Globus pallidus (tissue), 1 donor: Measurements from ENCODE around the gene LY86.

Experiments used
- DNase-seq: peaks from one replicate; pipeline ENCODE4 v3.0.0-alpha.2; 2015; ENCODE audit warnings: low spot score

Gene LY86

DNA sequence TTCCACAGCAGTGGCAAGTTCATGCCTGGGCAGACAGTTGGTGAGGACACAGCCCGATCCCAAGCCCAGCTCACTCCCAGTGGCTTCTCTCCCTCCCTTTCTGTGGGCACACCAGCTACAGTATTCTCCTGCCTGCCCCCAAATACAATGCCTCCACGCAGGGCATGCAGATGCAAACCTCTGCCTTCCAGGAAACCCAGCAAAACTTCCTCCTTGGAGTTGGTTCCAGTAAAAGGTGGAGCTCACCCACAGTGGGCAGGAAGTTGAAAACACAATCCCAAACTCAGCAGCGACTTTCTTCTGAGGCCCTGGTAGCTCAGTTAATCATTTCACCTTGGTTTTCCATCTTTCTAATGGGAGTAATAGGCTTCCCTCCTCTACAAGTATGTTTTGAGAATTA is 93.7 kb downstream of the LY86 start:
- DNase-seq: no peak

DNA sequence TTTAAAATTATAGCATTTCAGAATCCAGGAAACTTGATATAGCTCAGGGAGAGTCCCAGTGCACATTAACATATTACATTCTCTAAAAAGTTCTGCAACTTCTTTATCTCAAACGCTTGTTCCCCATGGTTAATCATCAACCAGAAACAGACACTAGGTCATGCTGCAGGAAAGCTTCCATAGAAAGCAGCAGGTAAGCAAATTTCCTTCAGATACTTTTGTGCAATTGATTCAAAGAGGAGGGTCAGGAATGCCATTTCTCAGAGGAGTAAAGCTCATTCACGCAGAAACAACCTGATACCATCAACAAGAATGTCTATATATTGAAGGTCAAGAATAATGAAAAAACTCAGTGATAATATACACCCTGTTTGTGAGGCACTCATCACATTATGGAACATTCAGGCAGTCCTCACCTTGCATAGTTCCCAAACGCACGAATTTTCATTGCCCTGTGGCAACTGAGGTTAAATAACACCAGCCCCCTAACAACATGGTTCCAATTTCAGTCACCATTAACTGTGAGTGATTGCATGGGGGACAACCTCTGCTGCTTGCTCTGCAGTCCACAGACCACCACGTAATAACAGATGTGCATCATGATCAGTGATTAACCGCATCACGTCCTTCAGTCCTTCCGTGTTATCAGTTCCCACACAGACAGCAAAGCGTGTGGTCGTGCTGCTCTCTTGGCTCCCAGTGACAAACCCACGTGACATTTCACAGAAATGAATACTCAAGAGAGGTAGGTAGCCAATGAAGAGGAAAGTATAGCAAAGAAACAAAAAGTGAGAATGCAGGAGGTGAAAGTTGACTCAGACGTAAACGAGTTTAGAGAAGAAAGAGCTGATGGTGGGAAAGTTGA is 95.7 kb downstream of the LY86 start:
- DNase-seq: no peak

DNA sequence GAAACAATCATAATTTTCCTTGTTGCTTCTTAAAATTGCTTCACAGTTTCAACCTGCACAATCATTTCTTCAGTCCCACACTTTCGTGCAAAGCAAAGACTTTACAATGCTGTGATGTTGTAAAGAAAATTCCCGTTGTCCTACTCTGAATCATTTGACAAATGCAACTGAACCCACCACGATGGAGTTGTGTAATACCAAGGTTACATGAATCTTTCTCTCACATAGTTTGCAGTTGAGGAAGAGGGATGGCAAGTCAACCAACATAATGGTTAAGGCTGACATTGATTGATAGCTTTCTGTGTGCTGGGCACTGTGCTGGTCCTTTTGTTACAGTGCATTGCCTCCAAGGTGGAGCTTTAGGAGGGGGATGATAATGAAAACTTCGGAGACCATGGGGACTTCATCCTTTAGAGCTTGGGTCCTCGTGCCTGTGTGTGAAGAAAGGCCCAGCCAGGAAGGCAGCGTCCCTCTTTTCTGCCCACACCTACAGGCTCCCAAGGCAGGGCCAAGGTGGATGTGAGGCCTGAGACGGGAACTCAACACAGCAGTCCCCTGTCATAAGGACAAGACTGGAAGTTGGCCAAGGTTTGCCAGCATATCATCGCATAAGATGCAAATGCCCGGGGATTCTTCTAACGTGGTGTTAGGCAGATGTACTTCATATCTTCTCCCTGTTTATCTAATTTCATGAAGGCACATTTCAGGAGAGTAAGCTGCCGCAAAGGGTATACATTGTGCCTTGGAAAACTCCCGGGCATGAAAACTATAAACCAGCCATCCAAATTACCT is 96.9 kb downstream of the LY86 start:
- DNase-seq: no peak

DNA sequence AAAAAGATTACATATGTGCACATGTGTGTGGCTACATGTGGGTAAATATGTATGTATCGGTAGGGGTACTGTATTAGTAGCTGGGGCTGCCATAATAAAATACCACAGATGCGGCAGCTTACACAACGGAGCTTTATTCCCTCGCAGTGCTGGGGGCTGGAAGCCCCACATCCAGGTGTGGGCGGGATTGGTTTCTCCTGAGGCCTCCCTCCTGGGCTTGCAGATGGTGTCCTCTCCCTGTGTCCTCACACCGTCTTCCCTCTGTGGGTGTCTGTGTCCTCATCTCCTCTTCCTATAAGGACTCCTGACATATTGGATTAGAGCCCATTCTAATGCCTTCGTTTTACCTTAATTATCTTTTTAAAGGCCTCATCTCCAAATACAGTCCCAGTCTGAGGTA is 97.7 kb downstream of the LY86 start:
- DNase-seq: no peak

DNA sequence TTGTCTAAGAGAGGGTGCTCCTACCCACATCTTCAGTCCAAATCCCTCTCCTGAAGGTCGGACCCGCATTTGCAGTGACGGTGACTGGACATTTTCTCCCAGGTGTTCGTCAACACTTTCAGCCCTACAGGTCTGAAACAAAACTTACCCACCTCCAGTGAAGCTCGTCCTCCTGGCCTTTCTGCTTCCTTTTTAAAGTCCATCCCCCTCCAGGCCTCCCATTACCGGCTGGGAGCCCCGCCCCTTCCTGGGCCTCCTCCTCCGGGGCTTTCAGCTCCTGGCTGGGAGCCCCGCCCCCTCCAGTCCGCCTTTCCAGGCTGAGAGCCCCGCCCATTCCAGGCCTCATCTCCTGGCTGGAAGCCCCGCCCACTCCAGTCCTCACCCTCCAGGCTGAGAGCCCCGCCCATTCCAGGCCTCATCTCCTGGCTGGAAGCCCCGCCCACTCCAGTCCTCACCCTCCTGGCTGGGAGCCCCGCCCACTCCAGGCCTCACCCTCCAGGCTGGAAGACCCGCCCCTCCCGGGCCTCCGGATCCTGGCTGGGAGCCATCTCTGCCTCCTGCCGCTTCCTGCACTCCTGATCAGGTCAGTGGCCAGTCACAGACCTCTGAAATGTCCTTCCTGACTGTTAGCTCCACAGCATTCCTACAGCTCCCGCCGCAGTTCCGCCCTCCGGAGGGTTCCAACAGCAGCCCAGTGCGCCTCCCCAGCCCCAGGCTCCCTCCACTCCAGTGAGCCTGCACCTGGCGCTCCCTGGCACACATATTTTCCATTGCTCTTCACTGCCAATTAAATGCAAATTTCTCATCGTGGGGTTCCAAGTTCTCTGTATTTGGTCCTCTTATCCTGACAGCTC is 98.5 kb downstream of the LY86 start:
- no peak for DNase-seq

DNA sequence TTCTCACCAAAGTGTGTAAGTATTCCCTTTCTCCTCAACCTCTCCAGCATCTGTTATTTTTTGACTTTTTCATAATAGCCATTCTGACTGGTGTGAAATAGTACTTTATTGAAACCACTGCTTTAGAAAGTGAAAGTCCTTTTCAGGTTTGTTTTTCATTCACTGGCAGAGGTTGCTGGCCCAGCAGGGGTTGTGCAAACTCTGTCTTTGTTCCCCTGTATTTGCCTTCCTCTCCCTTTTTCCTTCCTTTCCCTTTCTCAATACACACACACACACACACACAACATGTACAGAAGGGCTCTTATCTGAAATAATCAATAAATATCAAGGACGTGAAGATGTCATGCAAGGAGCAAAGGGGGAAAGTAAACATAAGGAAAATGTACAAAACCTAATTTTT is 99.8 kb downstream of the LY86 start:
- DNase-seq: no peak

DNA sequence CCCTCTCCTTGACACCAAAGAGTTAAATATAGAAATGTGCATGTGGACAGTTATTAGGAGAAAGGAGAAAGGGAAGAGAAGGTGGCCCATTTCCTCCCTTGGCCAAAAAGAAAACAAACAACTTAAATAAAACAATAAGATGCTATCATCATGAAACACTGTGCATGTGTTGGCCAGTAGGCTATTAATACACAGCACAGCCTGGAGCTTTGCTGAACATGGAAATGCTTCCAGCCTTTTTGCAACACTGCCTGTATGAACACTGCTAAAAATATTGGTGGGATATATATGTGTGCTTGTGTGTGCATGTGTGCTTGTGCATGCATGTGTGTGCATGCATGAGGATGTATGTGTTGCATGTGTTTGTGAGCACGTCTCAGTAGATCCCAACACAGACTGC is 100.4 kb downstream of the LY86 start:
- no peak for DNase-seq

DNA sequence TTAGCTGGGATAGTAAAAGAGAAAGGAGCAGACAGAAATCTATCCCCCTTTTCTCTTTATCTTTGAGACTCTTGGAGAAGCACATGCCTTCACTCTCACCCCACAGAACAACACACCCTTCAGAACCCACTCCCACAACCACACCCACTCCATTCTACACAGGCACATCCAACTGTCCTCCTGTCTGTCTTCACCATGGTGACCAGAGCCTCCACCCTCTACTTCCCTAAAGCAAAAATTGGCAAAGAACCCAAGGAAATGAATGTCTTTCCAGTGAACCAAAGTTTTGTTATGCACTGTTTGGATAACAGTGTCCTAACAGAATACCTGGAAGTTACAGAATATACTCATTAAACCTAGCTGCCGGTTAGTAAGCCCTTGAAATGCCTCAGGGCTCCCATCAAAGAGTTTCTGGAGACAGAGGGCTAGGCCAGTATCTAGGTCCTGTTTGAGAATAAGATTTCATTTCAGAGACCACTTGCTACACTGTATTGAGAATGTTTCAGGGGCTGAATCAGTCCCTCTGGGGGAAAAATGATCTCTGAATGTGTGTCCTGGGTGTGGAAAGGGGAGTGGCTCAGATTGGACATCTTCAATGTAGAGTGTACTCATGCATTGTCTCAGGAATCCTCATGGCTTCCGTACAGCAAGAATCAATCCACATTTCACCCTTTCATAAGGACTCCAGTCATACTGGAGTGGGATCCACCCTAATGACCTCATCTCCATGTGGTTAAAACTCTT is 101.1 kb downstream of the LY86 start:
- no peak for DNase-seq

DNA sequence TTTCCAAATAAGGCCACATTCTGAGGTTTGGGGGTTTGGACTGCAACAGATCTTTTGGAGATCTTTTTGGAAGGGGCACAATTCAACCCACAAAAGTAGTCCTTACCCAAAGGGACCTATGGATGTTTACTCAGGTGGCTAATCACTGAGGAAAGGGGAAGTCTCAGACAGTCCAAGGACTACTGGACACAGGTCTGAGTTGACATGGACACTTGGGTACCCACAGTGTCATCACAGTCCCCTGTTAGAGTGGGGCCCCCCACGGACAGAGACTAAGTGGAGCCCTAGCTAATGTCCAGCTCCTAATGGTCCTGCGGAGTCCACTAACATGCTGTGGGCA is 101.6 kb downstream of the LY86 start:
- DNase-seq: no peak

DNA sequence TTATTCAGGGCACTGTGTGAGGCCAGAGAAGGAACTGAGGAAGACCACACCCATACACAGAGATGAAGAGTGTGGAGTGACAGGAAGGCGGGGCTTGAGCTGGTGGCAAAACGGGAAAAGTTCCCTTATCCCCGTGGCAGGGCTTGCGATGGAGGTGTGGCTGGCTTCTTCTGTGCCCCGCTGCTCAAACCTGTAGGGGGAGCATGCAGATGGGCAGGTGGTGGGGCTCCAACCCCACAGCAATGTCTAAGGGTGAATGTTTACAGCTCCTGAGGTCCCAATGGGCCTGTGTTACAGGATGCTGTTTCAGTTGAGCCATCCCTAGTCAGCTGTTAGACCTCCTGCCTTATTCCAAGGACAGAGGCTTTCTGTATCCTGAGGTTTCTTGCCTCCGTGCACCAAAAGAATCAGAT is 105.9 kb downstream of the LY86 start:
- no peak for DNase-seq

DNA sequence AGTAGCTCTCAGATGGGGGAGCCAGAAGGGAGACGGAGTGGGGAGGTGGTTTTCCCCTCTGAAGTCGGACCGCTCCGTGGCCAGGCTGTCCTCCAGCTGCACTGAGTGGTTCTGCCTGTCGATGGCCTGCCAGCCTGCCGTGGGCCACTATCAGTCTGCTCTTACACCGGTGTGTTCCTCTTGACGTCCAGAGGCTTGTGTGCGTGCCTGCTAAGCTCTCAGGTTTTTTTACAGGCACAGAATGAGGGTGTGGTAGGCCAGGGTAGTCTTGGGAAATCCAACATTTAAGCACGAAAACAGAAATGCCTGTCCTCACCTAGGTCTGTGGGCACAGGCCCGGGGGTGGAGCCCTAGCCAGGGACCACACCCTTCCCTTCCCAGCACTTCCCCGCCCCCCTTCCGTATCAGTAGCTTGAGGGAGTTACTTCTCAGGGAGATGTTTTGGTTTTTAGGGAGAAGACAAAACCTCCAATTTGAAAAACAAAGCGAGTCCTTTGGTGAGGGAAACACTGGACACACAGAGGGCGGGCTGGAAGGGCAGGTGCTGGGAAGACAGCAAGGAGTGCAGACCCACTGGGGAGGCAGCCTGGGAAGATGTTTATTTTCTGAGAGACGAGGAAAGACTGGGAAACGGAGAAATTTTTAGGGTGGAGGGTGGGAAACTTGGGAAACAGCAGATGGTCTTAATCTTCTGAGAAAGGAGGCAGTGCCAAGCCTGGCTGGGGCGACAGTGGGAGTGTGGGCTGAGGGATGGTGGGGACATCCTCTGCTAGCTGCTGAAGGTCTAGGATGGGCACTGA is 106.5 kb downstream of the LY86 start:
- no peak for DNase-seq

DNA sequence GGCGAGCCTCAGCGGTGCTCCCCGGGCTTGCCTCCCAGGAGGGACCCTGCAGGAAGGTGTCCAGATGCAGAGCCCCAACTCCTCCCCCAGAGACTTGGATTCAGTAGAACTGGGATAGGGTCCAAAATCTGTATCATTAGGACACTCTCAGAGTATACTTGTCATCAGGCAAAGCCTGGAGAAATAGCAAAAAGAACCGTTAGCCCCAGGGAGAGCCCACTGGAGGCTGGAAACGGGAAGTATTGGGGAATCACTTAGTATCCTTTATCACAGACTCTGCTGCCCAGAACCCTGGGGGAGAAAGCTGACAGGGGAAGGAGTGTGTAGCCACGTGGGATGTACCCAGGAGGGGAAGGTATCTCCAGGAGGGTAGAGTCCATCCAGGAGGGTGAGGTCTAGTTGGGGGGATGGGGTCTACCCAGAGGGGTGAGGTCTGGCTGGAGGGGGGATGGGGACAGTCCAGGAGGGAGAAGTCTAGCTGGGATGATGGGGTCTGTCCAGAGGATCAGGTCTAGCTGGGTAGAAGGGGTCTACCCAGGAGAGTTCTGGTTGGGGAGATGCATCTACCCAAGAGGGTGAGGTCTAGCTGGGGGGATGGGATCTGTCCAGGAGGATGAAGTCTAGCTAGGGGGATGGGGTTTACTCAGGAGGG is 107.2 kb downstream of the LY86 start:
- no peak for DNase-seq

DNA sequence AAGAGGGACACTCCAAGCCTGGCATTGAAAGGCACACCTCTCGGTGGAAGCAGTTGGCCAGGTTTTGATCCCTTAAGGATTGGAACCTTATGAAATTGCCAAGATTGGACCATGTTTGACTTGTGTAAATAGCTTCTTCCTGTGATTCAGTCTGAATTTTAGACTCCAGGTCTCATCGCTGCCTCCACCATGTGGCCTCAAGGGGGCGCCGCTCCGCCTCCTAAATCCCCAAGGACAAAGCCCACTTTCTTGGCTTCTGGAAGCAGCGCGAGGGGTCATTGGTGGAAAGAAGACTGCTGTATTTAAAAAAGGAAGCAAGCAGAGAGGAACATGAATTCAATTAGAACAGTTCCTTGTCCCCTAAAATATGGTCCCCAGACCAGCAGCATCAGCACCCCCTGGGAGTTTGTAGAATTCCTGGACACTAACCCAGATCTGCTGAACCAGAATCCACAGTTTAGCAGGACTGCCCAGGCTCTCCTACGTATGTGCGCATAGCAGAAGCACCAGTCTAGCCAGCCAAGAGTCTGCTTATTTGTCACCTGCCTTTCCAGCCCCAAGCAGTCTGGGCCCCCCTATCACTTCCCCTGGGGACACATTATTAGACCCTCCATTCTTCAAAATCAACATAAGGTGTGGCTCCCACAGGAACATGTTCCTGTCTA is 108.5 kb downstream of the LY86 start:
- DNase-seq: peak; percentile 50

DNA sequence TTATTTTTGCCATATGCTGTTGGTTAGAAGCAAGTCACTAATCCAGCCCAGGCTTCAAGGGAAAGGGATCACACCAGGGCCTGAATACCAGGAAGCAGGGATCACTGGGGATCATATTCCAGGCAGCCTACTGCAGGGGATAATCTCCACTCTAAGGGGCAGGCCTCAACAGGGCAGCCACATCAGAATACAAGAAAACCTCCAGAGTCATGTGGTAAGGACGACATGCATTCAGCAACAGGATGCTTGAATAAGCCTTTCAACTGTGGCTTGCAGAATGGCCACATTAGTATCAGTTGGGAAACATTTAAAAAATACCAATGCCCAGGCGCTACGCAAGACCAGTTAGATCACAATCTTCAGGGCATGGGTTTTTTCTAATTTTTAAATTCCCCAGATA is 109.1 kb downstream of the LY86 start:
- DNase-seq: no peak

DNA sequence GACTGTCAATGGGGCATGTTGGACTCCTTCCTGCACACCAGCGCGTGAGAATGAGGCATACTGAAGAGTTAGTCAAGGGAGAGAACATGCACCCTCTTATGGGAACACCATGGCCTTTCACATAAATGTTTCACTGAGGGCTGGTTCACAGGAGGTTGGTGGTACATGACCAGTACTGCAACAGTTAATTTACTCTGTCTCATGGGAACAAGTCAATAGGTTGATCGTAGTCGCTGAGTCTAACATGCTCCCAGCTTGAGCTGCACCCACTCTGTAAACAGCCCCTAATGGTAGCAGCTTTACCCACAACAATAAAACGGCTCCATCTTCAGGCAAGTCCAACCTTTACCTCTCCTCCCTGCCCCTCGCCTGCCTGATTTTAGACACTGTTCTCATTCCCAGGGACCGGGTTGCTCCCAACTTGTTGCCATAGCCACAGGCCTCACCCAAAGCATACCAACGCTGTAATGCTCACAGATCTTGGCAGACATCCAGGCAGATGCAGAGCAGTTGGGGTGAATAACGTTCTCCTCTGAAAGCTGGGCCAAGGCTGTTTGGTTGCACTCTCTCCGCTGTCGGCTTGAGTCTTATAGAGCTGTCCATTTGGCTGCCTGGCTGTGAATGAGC is 111.3 kb downstream of the LY86 start:
- DNase-seq: peak; percentile 44

DNA sequence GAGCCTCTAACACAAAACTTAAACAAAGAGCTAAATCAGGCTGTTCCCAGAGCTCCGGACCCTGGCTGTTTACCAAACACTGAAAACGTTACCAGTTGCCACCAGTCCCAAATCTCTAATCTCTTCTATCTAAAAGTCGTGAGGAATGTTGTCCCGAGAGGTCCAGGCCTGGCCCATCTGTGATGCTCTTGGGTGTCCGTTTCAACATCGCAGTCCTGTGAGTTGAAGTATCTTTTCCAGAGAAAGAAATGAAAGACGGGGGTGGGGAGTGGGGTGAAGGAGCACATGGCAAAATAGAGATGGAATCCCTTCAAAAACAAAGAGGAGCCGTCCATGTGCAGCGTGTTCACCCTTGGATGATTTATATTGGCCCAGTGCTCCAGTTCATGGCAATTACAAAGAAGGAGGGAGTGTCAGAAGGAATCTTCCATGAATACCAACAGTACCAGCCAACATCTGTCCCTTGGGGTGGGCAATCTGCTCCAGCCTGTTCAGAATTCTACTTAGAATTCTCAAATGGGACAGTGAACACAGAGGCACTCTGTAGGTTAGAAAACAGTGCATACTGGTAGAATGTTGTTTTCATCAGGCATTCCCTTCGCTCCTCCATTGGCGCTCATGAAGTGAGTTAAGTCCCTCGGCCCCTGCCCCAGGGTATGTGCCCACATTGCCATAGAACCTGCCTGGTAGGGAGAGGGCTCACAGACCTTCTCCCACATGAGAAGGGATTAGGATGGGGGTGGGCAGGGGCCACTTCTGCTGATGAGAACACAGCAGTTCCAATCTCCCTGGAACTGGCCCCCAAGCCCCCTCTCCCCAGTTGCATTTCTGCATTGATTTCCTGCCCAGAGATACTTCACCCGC is 112.1 kb downstream of the LY86 start:
- no peak for DNase-seq

DNA sequence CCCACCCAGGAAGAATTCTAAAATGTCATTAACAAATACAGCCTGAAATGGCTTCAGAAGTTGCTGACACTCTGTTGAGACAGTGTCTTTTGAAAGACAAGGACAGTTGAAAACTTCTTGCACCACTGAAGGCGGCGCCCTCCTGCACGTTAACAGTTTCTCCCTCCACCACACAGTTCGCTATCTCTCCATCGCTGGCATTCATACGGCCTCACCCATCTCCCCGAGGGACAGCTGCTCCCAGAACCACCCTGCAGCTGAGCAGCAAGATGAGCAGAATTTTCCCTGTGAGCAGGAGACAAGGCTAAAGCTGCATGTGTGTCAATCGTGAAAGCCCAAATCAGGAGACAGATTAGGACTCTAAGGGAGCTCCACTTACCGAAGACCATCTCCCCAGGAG is 113.3 kb downstream of the LY86 start:
- no peak for DNase-seq

DNA sequence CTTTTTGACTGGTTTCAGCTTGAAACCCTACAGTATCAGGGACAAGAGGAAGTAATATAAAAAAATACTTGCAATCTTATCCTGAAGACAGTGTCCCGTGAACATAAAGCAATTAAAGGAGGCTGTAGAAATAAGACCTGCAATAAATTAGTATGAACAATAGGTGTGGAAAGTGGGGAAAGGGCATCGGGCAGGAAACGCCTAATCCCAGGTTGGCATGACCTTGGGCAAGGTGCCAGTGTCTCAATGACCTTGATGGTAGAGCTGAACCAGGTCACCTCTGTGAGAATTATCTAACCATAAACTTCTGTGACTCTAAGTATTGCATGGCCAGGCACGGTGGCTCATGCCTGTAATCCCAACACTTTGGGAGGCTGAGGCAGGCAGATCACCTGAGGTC is 115.2 kb downstream of the LY86 start:
- no peak for DNase-seq
